T-helper 9 cell (primary cell): ENCODE measurements around the gene ACOXL.

Source experiments
- DNase-seq: peaks from one replicate; pipeline ENCODE4 v3.0.0-alpha.2; 2020

Gene ACOXL

GRCh38 chr2:111145951-111146350, 413.6 kb downstream of the ACOXL start:
- no peak for DNase-seq

GRCh38 chr2:111148225-111148873, 416.0 kb downstream of the ACOXL start:
- DNase-seq, result no peak

GRCh38 chr2:111148925-111149324, 416.6 kb downstream of the ACOXL start:
- no peak for DNase-seq

GRCh38 chr2:111149882-111150455, 417.6 kb downstream of the ACOXL start:
- DNase-seq, result no peak

GRCh38 chr2:111154758-111155157, 422.4 kb downstream of the ACOXL start:
- DNase-seq, result no peak

- no peak for DNase-seq
These were observed 423.2 kb downstream of the ACOXL start for GRCh38 chr2:111155610-111156009.

GRCh38 chr2:111156529-111156928, 424.2 kb downstream of the ACOXL start:
- DNase-seq, result no peak

- no peak for DNase-seq
These were observed 424.8 kb downstream of the ACOXL start for GRCh38 chr2:111157071-111157661.

GRCh38 chr2:111157798-111158197, 425.4 kb downstream of the ACOXL start:
- no peak for DNase-seq

- no peak for DNase-seq
These were observed 427.3 kb downstream of the ACOXL start for GRCh38 chr2:111159641-111160040.

- DNase-seq, result no peak
These were observed 428.4 kb downstream of the ACOXL start for GRCh38 chr2:111160758-111161157.

GRCh38 chr2:111161971-111162370, 429.6 kb downstream of the ACOXL start:
- DNase-seq, result no peak

- DNase-seq, result no peak
These were observed 430.5 kb downstream of the ACOXL start for GRCh38 chr2:111162718-111163331.

GRCh38 chr2:111164078-111164477, 431.7 kb downstream of the ACOXL start:
- no peak for DNase-seq

- DNase-seq, result no peak
These were observed 432.7 kb downstream of the ACOXL start for GRCh38 chr2:111165084-111165483.

GRCh38 chr2:111166115-111166514, 433.7 kb downstream of the ACOXL start:
- no peak for DNase-seq

- no peak for DNase-seq
These were observed 434.9 kb downstream of the ACOXL start for GRCh38 chr2:111167076-111167862.

GRCh38 chr2:111167863-111168162, 435.4 kb downstream of the ACOXL start:
- no peak for DNase-seq
